ENCODE data around the gene NLRC3. TPM values are rescaled to one million over a fixed set of nuclear protein-coding genes. Genes with fewer than 3 reads are reported as not detected.

NLRC3 gene
- total RNA-seq, 1 experiment from 2014 or later = 0.26 TPM

GRCh38 chr16:3518292-3518985, 58.8 kb downstream of the NLRC3 start:
- ChIA-PET CTCF (no interaction called here), POLR2A (no interaction called here)
- peaks cover 2% of the 10 kb centered on the region; the same call in 1 of the 2 replicates for H3K4me1 Mint-ChIP-seq
- no peak for ATAC-seq
- peaks cover 27% of the 10 kb centered on the region for H3K36me3 Mint-ChIP-seq
- DNase-seq (ENCODE audit: low spot score) = no peak
- H3K4me3 Mint-ChIP-seq = no peak overlapping the region
- H3K9me3 Mint-ChIP-seq = no peaks in the 10 kb centered on the region
- TF ChIP-seq NR1H2 (CRISPR knock-in tag; IDR thresholded peaks at IDR 0.05) = no peak
- no peak for TF ChIP-seq ATF2 (CRISPR knock-in tag; IDR thresholded peaks at IDR 0.05; ENCODE audit: borderline replicate concordance, low read depth)
- TF ChIP-seq HMGXB4 (CRISPR knock-in tag; IDR thresholded peaks at IDR 0.05) = no peak
- no peak for TF ChIP-seq ZNF317 (CRISPR knock-in tag; IDR thresholded peaks at IDR 0.05; ENCODE audit: borderline replicate concordance, low read depth)
- TF ChIP-seq ETV6 (CRISPR knock-in tag; IDR thresholded peaks at IDR 0.05) = no peak
- no peak for TF ChIP-seq HMGA2 (CRISPR knock-in tag; IDR thresholded peaks at IDR 0.05)
- no peak for TF ChIP-seq TEAD4 (CRISPR knock-in tag; IDR thresholded peaks at IDR 0.05)
- no peak for TF ChIP-seq GTF2I (CRISPR knock-in tag; conservative IDR thresholded peaks at IDR 0.05)
- no peak for TF ChIP-seq AR (CRISPR knock-in tag; IDR thresholded peaks at IDR 0.05)
- TF ChIP-seq FOXJ3 (CRISPR knock-in tag; IDR thresholded peaks at IDR 0.05; ENCODE audit: borderline replicate concordance) = no peak
- no peak for TF ChIP-seq ZNF138 (CRISPR knock-in tag; conservative IDR thresholded peaks at IDR 0.05)
- no peak for TF ChIP-seq FOXP1 (CRISPR knock-in tag; IDR thresholded peaks at IDR 0.05; ENCODE audit: borderline replicate concordance)
- no peak for TF ChIP-seq ZSCAN18 (CRISPR knock-in tag; IDR thresholded peaks at IDR 0.05)
- no peak for TF ChIP-seq JAZF1 (CRISPR knock-in tag; IDR thresholded peaks at IDR 0.05)
- no peak for TF ChIP-seq RELA (CRISPR knock-in tag; IDR thresholded peaks at IDR 0.05; ENCODE audit: borderline replicate concordance)
- TF ChIP-seq ZNF423 (CRISPR knock-in tag; IDR thresholded peaks at IDR 0.05) = no peak
- no peak for TF ChIP-seq ARID4B (CRISPR knock-in tag; IDR thresholded peaks at IDR 0.05; ENCODE audit: borderline replicate concordance)
- H3K27ac Mint-ChIP-seq = no peak overlapping the region
- H3K27me3 Mint-ChIP-seq (ENCODE audit: low read depth) = no peaks in the 10 kb centered on the region
